GM12865 (cell line): ENCODE results near the gene OGFOD1.

ENCODE experiments used
- DNase-seq: peaks from one replicate; pipeline ENCODE4 v3.0.0; 2010; ENCODE audit warnings: low read depth
- H3K4me3 ChIP-seq: 2 replicates; pipeline ENCODE4 v1.5.1; 2011; ENCODE audit warnings: mild to moderate bottlenecking, low read depth, low read length, control low read depth
- TF ChIP-seq, protein P1 (sequence below): IDR thresholded peaks from 2 replicates; pipeline ENCODE4 v1.5.1; 2011; ENCODE audit warnings: low read length, control low read depth, low read depth, inconsistent platforms; ENCODE audit not compliant: insufficient read depth; ENCODE audit errors: missing control alignments

The OGFOD1 gene

DNA sequence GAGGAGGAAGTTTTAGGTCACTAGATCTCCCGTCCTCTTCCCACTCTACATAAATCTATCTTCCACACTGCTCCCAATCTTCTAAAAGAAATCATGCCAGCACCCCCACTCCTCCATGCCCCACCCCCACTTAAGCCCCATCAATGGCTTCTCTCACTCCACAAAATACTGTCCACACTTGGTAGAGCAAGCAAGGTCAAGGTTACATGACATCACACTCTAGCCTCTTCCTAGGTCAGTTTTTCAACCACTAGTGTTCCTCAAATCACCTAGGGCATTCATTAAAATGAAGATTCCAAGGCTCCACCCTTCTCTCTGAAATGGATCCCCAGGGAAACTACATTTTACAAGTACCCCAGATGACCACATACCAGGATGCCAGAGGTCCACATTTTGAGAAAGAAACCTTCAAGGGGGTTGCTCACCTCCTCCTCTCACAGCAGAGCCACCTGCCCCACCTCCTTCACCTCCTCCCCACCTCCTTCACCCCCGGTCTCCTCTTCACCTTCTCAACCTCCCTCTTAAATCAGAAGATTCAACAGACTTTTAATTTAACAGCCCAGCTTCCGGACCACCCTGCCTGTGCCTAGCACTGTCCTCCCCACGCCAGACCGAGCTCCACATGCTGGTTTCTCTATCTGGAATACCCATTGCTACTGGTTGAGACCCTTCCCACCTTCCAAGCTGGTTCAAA lies 29.2 kb upstream of the OGFOD1 start:
- H3K4me3 ChIP-seq: peak overlapping the region; percentile 64
- peak; percentile 32 for DNase-seq
- TF ChIP-seq, protein P1, sequence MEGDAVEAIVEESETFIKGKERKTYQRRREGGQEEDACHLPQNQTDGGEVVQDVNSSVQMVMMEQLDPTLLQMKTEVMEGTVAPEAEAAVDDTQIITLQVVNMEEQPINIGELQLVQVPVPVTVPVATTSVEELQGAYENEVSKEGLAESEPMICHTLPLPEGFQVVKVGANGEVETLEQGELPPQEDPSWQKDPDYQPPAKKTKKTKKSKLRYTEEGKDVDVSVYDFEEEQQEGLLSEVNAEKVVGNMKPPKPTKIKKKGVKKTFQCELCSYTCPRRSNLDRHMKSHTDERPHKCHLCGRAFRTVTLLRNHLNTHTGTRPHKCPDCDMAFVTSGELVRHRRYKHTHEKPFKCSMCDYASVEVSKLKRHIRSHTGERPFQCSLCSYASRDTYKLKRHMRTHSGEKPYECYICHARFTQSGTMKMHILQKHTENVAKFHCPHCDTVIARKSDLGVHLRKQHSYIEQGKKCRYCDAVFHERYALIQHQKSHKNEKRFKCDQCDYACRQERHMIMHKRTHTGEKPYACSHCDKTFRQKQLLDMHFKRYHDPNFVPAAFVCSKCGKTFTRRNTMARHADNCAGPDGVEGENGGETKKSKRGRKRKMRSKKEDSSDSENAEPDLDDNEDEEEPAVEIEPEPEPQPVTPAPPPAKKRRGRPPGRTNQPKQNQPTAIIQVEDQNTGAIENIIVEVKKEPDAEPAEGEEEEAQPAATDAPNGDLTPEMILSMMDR: no peak

DNA sequence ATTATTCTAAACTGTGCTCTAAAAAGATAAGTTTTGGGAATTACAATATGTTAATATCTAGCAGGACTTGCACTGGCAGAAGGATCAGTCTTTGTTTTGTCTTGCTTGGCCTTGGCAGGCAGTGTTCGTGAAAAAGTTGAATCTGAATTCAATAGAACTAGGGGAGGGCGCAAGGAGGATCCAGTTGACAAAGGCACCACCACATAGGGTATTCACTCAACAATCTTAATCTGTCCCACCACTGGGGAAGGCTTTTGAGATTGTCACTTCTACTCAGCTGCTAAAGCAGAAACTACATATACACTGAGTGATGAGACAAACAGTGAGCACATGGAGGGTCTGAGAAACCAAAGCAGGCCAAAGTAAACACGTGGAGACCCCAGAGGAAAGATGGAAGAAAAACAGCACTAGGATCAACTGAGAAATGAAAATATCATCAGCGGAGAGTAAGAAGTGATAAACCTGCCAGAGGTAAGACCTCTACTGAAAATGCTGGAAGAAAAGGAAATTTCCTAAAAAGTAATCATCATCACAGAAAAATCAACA lies 28.4 kb upstream of the OGFOD1 start:
- TF ChIP-seq, protein P1: no peak
- DNase-seq: peak; percentile 37
- H3K4me3 ChIP-seq: peak overlapping the region; percentile 64

DNA sequence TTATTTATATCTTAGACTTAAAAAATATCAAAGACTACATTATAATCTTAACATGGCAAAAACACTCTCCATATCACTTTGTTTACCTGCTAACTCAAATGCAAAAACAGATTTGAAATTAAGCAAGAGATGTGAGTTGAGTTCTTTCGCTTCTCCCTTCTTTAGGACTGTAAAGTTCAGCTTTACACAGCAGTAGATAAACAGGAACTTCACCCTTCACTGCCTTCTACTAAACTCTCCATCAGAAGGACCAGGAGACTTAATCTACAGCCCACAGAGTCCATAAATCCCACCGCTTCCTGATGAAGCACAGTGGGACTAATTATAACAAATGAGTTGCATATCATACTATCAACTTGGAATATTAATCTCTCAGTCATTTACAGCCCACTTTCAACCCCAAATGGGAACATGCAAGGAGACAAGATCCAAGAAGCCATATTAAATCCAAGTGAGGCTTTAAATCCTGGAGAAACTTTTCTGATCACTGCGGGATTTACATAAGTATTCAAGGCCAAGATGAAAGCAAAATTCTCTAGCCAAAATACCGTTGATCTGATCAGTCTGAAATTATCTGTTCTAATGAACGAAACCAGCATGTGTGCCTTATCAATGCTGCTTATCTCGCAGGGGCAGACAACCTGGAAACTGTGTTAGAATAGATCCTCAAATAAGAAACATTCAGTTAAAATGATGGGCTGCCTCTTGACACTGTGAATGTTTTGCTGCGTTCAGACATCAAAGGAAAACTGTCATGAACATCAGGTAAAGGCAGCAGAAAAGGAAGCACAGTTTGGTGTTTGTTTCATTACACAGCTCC lies 27.6 kb upstream of the OGFOD1 start:
- peak overlapping the region; percentile 64 for H3K4me3 ChIP-seq
- TF ChIP-seq, protein P1: no peak
- DNase-seq: peak; percentile 60

DNA sequence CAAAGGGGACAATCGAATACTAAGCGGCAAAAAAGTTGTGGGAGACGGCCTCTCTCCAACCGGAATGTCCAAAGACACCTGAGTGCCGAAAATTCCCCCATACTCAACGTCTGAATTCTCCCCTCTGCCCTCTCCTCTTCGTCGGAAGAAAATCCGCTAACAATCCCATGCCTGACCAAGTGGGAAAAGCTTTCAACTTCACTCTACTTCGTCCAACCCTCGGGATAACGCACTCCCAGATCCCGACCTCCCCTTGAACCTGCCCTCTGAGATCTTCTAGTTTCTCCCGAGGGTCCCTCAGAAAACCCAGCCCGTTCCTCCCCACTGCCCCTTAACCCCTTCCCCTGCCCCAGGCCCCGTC lies 27.0 kb upstream of the OGFOD1 start:
- no peak for DNase-seq
- H3K4me3 ChIP-seq: peak overlapping the region; percentile 64
- TF ChIP-seq, protein P1: no peak

DNA sequence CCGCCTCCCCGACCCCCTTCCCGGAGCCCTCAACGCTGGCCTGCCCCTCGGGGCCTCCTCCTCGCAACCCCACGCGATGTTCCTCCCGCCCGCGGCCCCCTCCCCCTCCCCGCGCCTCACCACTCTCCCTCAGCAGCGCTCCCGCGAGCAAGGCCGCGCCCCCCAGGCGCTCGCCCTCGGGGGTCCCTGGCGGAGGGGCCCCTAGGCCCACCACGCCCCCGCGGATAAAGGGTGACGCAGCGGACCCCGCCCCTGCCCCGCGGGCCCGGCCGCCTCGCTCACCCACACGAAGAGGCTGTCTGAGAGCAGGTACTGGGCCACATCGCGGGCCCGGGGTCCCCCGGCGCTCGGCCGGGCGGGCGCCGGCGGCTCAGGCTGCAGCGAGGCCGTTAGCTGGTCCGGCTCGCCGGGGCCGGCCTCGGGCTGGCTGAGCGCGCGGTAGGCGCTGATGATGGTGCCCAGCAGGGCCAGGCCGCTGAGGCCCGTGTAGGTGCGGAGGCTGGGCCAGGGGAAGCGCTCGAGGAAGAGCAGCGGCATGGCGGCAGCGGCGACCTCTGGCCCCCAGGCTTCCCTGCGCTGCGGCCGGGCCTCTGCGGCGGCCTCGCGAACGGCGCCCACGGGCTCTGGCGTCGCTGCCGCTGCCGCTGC lies 26.4 kb upstream of the OGFOD1 start:
- TF ChIP-seq, protein P1: no peak
- no peak for DNase-seq
- H3K4me3 ChIP-seq: peak overlapping the region; percentile 64

DNA sequence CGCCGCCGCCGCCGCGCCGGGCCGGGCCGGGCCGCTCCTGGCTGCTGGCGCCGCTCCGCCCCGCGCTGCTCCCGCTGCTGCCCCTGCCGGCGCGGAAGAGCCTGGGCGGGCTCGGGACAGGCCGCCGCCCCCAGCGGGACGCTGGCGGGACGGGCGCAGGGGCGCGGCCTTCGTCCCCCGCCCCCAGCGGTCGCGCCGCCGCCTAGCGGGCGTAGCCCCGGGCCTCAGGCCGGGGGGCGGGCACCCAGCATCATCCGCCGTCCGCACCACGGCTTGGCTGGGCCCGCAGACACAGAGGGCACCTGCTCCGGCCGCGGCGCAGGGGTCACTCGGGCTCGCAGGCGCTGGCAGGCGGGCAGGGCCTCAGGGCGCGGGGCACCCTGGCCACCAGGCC lies 25.9 kb upstream of the OGFOD1 start, which contains the start of gene AMFR:
Gene AMFR, minus strand, starts transcription at position 107 of the 394 bp plus-strand sequence. CDS start 218 bp downstream, outside the sequence.
- H3K4me3 ChIP-seq: peak within 1 kb of the TSS; percentile 64
- TF ChIP-seq, protein P1: peak; percentile 41
- DNase-seq: peak; percentile 92
